GM18909 (cell line): Measurements from ENCODE around the gene PLPPR1.

Source experiments
- ATAC-seq: cut with Tn5 transposase; IDR thresholded peaks from one replicate; pipeline ENCODE4 v1.9.1; 2021; ENCODE audit warnings: mild to moderate bottlenecking; ENCODE audit not compliant: unreplicated experiment, poor library complexity

PLPPR1 gene

DNA sequence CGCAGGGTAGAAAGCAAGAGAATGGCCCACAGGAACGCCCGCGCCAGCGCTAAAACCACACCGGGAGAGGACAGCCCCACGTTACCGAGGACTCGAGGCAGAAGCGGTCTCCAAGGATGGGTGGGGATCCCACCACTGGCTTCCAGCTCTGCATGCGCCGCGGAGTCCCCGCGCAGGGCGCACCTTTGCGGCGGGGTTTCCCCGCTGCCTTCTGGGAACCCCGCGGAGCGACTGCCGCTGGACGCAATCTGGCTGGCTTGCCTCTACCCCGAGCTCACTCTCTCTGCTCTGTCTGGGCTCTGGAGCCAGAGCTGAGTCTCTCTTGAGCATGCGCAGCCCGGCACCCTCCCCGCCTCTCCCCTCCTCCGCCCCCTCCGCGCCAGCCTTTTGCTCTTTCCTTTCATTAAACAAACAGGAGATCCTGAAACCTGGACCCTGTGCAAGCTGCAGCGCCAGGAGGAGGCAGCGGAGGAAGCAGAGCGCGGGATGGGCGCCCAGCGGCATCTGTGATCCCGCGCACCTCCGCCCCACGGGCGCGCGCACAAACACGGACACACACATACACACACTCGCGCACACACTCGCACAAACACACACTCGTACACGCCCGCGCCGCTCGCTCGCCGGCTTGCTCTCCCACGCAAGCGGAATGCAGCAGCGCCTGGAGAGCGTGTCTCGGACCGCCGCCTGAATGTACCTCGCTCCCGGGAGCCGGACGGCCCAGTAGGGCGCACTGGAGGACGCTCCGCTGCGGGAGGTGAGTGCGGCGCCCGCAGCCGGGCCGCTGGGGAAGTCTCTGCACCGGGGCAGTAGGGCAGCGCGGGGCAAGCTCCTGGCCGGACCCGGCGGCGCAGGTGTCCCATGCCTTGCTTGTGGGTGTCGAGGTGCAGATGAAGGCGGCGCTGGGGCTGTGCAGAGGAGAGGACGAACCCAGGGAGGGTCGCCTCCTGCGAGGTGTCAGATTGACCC lies at the start of gene PLPPR1:
PLPPR1 (plus strand) TSS at position 382 of the 969 bp plus-strand sequence.
- no peak for ATAC-seq

DNA sequence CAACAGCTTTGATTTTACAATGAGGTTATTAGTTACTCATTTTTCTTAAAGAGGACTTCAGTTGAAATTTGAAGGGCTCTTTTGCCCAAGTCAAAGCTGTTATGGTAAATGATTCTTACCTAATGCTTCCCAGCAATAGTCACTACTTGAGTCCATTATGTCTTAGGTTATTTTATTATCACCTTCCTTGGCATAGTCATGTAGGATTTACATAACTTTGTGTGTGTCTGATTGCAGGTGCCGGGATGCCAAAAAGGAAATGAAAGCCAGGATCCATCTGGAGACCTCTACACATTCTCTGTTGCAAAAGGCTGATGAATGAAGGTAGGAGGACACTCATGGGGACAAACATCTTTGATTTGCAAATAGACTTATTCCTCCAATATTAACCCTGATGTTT lies 38.8 kb upstream of the PLPPR1 start:
- ATAC-seq: no peak

DNA sequence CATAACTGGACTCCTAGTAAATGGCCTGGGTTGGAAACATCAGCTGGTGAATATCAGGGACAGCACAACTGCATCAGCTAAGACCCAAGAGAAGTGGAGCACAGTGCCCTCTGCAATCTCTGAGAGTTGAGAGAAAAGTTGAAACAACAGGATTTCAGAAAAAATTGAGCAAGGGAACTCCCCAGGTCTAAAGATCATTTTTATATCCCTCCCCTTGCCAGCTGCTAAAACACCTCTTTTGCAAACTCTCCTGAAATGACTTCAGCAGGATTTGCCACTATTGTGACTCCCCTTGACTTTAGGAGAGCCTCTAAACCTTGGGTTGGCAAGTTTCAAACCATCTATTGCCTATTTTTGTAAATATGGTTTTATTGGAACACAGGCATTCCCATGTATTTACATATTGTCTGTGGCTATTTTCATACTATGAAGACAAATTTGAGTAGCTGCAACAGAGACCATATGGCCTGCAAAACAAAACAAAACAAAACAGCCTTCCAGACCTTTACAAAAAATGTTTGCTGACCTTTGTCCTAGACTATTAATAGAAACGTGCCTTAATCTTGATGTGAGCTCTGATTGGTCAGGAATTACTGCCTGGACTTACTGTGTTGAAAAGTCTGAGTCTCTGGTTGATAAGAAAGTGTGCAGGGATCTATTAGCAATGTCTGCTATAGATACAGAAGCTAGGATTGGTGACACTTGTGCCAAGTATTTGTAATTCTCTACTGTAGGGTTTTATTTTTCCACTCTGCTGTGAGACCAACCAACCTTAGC lies 37.7 kb upstream of the PLPPR1 start:
- no peak for ATAC-seq

DNA sequence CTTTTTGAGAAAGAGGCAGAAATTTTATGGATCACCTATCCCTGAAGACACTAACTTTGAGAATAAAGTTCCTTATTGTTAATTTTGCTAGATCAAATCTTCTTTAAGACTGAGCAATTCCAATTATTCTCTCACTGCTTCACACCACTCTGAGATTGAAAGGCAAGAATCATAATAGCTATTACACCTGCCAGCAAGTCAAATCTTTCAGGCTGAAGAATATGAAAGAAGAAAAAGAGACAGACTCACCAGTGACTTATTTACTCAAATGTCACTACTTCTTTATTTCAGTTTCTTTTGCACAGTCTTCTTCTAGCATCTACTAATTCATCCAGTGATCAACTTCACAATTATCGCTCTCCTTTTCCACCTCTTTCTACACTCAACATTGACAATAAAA lies 35.9 kb upstream of the PLPPR1 start:
- no peak for ATAC-seq

DNA sequence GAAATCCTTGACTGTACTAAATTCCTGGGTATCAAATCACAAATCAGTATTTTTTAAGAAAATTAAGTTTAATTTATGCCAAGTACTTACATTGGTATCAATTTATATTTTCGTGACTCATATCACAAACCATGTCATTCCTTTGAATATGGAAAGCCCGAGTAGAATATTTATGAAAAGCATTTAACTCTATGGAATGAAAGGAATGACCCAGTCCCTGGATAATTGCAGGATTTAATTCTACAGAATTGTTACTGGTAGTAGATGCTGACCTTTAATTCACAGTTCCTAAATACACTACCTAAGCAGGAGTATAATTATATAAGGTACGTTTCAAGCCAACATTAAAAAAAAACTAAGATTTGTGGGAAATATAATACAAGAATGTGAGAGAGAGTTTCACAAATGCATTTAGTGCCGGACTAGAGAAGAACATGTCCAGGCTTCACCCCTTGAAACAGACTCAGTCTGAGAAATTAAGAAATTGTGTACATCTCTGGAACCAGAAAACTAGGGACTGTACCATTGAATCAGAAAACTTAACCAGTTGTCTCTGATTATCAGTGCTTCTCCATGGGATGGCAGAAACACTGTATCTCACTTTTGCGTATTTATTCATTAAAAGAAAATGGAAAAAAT lies 28.5 kb upstream of the PLPPR1 start:
- ATAC-seq: no peak

DNA sequence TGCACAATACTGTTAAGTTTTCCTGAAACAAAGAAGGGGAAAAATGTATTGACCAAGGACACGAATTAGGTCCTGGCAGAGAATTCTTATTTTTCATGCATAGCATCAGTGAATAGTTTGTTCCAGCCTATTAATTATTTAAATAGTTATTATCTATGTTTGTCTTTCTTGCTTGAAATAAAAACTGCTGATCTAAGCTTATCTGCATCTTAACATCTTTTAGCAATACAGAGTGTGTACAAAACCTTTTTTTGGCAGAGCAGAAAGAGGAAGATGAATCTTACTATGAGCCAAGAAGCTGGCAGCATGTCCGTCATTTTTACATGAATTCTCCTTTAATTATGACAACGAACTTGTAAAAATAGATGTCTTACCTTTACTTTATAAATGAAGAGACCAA lies 23.3 kb upstream of the PLPPR1 start:
- ATAC-seq: no peak

DNA sequence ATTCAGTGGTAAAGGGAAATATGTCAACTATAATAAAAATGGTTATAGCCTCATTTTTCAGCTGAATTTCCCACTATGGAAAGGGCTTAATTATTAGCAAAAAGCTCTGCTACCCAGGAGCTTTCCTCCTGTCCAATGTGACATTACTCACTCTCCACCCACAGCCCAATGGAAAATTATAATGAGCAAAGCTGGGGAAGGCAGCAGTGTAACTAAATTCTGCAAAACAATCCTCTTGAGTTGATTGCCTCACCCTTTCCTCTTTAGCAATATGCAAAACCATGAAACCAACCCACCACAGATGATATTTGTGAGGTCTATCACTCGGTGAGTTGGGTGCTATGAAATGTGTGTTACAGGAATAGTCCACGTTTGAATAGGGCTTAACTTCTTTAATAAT lies 14.0 kb upstream of the PLPPR1 start:
- no peak for ATAC-seq

DNA sequence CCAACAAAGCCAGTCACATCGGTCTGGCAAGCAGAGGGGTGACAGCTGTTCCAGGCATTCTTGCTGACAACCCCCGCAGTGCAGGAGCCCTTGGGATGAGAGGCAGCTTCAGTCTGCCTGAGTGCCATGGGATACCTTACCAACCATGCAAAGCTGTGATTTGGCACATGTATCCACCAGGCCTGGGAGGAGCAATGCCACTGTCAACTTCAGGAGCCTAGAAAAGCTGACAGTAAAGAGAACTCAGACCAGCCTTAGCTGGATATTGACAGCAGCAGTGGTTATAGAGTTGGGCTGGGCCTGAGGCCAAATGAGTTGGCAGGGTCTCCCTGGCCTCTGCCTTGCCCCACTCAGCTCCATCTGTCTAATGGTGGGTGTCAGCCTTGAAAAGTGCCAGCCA lies 10.1 kb upstream of the PLPPR1 start:
- no peak for ATAC-seq

DNA sequence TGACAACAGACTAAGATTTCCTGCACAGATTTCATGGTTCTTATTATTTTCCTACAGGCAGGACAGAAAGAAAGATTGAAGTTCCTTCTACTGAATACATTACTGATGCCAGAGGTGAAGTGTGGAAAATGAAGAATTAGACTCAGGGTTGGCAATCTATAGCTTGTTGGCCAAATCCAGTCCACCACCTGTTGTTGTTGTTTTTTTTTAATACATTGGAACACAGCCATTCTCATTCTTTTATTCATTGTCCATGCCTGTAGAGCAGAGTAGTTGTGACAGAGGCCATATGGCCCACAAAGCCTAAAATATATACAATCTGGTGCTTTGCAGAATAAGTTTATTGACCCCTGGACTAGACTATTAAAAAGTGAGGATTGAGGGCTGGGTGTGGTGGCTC lies 5.8 kb upstream of the PLPPR1 start:
- ATAC-seq: no peak

DNA sequence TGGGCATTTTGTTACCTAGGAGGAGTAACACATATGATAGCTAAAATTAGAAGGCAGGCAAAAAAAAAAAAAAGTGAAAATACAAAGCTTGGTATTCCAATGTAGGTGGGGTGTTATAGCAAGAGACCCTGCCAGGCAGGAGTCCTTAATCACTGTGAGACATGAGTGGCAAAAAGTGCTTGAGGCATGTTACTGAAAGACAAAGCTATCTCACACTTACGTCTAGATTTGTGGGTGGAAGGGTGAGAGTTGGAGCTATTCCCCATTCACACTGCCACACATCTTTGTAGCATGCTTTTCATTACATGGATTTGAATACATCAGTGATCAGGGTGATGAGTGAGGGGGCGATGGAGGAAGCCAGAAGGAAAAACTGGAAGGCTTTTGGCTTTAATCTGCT lies 2.6 kb upstream of the PLPPR1 start:
- ATAC-seq: no peak

DNA sequence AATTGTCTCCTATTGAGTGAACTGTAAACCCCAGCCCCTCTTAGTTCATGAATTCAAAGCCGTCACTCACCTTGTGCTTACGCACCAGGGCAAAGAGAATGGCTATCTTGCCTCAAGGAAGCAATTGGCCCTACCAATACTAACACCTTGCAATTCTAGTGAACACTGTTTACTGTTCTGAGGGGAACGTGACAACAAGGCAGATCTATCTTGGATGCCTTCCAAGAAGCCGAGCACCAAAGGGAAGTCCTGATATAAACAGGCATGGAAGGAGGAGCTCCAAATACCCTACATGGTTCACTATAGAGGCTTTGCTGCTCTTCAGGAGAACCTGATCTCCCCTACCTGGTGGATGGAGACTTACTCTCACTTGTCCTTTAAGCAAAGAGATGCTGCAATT lies 1.7 kb upstream of the PLPPR1 start:
- ATAC-seq: no peak

DNA sequence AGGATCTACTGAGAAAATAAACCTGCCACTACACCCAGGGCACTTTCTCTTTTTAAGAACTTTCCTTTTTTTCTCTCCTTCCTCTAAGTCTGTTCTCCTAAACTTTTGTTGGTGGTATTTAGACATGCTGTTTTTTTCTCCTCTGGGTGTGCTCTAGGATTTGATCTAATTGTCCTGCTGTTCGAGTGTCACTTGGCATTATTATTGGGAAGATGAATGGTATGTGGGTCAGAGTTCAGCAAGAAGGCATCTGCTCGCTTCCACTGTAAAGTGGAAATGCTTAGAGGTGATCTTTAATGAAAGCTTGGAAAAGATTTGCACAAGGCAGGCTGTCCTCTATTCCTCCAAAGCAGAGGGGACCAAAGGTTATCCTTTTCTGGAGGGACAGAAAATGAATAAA lies 1.3 kb upstream of the PLPPR1 start:
- no peak for ATAC-seq

DNA sequence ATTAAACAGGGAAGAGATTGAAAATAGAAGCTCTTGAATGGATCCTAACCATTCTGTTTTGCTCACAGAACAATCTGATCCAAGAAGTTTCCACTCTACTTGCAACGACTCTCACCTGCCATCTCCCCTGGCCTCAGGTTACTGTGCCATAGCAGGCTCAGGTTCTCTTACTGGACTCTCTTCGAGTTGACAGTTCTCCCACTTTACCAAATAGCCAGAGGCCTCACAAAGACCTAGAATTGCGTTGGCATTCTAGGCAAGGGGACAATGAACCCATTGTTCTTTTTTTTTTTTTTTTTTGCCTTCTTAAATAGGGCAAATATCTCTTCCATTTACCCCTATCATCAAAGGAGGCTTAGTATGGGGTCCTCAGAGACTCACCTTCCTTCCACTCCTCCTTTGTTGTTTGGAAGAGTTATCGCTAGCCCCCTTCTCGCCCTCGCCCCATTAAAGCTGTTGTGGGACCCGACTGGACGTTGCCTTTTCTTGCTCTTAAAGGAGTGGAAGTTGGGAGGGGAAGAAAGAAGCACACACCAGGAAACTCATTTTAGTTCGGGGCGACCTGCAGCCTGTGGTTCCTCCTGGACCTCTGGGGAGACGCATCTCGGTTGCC lies 688 bp upstream of the PLPPR1 start:
- ATAC-seq: no peak

DNA sequence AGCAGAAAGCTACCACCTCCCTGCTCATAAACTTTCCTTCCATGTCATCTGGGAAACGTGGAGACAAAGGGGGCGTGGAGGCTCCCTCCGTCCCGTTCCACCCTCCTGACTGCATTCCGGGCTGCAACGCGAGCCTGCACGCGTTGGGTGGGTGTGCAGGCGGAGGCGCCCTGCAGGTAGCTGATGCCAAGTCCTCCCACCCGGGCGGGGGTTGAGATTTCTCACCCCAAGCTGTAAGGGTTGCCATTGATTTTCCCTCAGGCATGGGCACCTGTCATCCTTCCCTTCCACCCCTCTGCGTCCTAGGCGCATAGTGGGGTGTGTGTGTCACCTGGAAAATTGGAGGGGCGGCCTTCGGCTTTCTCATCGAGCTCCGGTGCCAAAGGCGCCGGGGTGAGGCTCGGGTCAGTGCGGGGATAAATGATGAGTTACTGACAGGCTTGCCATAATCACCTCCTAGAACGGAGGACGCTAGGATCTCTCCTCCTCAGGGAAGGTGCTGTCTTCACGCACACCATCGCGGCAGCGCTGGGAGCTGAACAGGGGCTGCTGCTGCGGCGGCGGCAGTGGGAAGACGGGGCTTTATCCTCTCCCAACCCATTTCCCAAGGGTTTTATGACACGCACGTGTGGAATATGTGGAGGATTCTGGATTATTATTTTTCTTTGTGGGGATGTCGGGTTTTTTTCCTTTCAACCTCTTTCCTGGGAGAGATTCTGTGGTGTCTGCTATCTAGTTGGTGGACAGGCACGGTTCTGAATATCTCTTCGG lies 973 bp downstream of the PLPPR1 start:
- ATAC-seq: no peak

DNA sequence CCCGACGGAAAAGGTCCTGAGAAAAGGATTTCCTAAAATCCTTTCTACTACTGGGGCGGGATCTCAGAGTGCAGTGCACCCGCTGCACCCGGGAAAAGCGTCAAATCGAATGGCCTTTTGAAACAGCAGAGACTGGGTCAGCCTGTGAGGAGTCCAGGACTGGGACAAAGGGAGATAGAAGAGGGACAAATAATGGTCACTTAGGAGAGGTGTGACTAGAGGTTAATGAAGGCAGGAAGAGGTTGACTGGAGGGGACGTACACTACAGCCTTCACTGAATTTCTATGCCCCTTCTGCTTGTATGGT lies 1.5 kb downstream of the PLPPR1 start:
- no peak for ATAC-seq

DNA sequence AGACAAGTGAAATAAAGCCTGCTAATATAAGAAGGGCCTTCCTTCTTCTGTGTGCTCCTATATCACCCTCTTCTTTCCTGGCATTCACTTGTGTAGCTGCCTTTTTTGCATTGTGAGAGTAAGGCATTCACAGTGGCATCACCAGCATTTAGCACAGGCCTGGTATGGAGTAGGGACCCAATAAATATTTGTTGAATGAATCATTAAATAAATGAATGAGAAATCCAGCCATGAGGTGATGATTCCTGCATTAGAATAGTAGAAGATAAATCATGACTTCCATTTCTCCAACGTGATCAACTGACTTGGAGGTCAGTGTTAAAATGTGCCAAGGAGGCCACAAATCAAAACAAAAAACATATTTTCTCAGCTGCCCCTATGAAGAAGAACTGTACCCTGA lies 3.9 kb downstream of the PLPPR1 start:
- no peak for ATAC-seq

DNA sequence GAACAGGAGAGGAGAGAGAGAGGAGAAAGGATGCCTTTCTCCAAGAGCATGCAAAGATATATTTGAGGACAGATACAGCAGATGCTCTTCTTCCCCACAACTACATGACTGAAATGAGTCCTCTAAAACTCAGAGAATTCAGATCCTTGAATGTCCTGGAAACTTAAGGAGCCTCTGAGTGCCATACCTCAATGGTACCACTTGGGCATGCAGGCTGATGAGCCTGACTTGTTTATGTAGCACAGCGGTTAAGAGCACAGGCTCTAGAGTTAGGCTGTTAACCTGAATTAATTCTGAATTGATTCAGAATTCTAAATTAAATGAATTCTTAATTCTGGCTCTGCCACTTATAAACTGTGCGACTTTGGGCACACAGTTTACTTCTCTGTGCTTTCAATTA lies 5.7 kb downstream of the PLPPR1 start:
- no peak for ATAC-seq

DNA sequence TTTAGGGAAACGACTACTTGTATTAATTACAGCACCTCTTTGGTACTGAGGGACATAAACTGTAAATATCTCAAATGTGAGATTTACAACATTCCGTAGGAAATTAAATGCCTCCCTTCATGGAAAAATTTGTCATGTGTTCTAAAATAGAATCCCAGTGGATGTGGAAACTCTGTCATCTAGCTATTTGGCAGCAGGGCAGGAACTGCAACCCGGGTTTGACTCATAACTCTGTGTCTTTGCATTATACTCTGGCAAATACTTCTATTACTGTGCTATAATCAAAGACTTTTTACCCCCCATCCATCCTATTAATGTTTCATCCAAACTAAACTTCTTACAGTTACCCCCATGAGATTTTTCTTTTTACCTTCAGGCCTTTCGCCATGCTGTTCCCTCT lies 6.6 kb downstream of the PLPPR1 start:
- no peak for ATAC-seq

DNA sequence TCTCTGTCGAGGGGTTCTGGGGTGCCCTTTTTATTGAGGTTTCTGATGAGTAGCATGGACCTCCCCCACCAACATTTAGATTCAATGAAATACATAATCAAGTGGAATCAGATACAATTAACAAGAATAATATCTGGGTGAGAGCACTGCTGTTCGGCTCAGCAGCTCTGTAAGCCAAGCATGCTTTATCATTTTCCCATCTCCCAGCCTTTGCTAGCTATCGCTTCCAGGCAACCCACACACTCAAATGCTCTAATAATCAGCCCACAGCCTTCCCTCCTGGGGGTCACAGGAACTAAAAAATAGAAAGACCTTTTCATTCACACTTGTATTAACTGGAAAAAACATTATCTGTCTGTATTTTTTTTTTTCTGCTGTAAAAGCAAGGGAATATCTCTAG lies 8.9 kb downstream of the PLPPR1 start:
- ATAC-seq: no peak

DNA sequence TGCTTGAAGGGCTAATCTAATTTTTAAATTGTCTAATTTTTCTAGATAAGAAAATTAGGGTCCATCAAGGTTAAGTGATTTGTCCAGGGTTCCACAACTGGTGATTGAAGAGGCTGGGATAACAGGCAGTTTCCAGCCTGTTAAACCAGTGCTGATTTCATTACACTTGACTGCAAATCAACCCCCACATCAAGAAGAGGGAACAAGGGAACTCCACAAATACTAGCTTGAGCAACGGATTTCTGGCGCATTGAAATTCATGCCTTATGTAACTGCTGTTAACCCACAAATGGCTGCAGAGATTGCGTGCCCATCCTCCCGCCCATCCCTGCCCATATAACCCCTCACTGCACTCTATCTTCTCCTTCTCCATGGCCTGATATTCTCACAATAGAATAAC lies 10.0 kb downstream of the PLPPR1 start:
- ATAC-seq: no peak
